SU-DHL-6 (cell line): ENCODE data around the gene WWOX.

ENCODE experiments used
- EZH2phosphoT487 ChIP-seq: fragments of 200-600 bp; sonication (generic), shearing (Covaris generic); conservative IDR thresholded peaks from 2 replicates; pipeline ENCODE4 v1.6.1; 2018; ENCODE audit warnings: mild to moderate bottlenecking, antibody characterized with exemption, low read length, moderate library complexity, mixed read lengths
- TF ChIP-seq, protein P1 (sequence below): fragments of 200-600 bp; sonication (generic); IDR thresholded peaks from one replicate; pipeline ENCODE4 v1.5.1; 2017; ENCODE audit warnings: antibody characterized with exemption, mild to moderate bottlenecking, low read length, moderate library complexity; ENCODE audit not compliant: insufficient read depth, poor library complexity, severe bottlenecking

DNA sequence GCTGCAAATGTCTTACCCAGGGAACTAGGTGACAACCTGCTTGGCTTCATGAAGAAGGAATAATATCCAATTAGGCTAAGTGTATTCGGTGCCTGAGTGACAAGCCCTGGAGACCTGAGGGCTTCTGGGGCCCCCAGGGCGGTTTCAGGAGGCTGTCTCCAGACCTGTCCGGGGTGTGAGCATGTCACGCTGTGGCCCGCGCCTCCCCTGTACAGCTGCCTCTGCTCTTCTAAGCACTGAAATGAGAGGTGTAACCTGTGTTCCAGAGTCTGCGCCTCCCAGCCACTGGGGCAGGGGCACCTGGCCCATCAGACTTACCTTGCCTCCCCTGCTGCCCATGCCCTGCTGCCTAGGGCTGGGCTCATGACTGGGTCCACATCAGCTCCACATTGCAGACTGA is 114.3 kb downstream of the WWOX start:
- TF ChIP-seq, protein P1, sequence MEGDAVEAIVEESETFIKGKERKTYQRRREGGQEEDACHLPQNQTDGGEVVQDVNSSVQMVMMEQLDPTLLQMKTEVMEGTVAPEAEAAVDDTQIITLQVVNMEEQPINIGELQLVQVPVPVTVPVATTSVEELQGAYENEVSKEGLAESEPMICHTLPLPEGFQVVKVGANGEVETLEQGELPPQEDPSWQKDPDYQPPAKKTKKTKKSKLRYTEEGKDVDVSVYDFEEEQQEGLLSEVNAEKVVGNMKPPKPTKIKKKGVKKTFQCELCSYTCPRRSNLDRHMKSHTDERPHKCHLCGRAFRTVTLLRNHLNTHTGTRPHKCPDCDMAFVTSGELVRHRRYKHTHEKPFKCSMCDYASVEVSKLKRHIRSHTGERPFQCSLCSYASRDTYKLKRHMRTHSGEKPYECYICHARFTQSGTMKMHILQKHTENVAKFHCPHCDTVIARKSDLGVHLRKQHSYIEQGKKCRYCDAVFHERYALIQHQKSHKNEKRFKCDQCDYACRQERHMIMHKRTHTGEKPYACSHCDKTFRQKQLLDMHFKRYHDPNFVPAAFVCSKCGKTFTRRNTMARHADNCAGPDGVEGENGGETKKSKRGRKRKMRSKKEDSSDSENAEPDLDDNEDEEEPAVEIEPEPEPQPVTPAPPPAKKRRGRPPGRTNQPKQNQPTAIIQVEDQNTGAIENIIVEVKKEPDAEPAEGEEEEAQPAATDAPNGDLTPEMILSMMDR = no peak
- no peak for TF ChIP-seq EZH2phosphoT487
